Keratinocyte (primary cell): ENCODE results near the gene SEC16A. TPM values are rescaled to one million over a fixed set of nuclear protein-coding genes. Genes with fewer than 3 reads are reported as not detected.
A peak's percentile ranks its signal among the peaks of the same experiment; 100 is the strongest.
"Not testable (repeated sequence)": the region's sequence is repeated elsewhere in the genome, so short reads cannot be mapped to it uniquely, and the experiment has no call there.

Source experiments
- DNase-seq: peaks from one replicate; pipeline ENCODE4 v3.0.0-alpha.2; 2011; ENCODE audit warnings: low read depth, missing footprints, low spot score
- FAIRE-seq: peaks from 2 replicates; lab custom pipeline; 2011; peaks lifted over from hg19 to GRCh38; lab: Jason Lieb, UNC
- H2AFZ ChIP-seq: 2 replicates; pipeline ENCODE4 v1.6.0; 2012; ENCODE audit warnings: low read length, control low read depth, inconsistent platforms; ENCODE audit not compliant: control insufficient read depth
- H3K27ac ChIP-seq: 2 replicates; pipeline ENCODE4 v1.5.1; 2011; ENCODE audit warnings: low read length; ENCODE audit not compliant: control insufficient read depth, insufficient read depth
- H3K27me3 ChIP-seq: 3 replicates; pipeline ENCODE4 v1.6.0; 2011; ENCODE audit warnings: low read length; ENCODE audit not compliant: control insufficient read depth, insufficient read depth; ENCODE audit errors: extremely low read depth
- H3K36me3 ChIP-seq, 2 experiments: 2 replicates in 1 of 2; 3 replicates in 1 of 2; pipeline ENCODE4 v1.5.1; 2011; ENCODE audit warnings: low read length in 2 of 2, mild to moderate bottlenecking in 1 of 2; ENCODE audit not compliant: control insufficient read depth in 2 of 2, insufficient read depth in 2 of 2; ENCODE audit errors: extremely low read depth in 1 of 2
- H3K4me1 ChIP-seq: 3 replicates; pipeline ENCODE4 v1.5.1; 2011; ENCODE audit warnings: low read length; ENCODE audit not compliant: control insufficient read depth, insufficient read depth; ENCODE audit errors: extremely low read depth
- H3K4me2 ChIP-seq: 3 replicates; pipeline ENCODE4 v1.6.0; 2011; ENCODE audit warnings: low read depth, low read length; ENCODE audit not compliant: control insufficient read depth, insufficient read depth; ENCODE audit errors: extremely low read depth
- H3K4me3 ChIP-seq, 3 experiments: fragments of 200-600 bp in 1 of 3; sonication (generic) in 1 of 3; 2 replicates in 2 of 3; 3 replicates in 1 of 3; pipeline ENCODE4 v1.5.1; 2011 to 2016; ENCODE audit warnings: low read length in 3 of 3, mild to moderate bottlenecking in 3 of 3, control low read depth in 2 of 3, inconsistent platforms in 1 of 3, low read depth in 1 of 3, mixed read lengths in 1 of 3, mixed run types in 1 of 3, moderate library complexity in 1 of 3; ENCODE audit not compliant: control insufficient read depth in 2 of 3, insufficient read depth in 2 of 3; ENCODE audit errors: extremely low read depth in 1 of 3
- H3K79me2 ChIP-seq: 2 replicates; pipeline ENCODE4 v1.6.0; 2012; ENCODE audit warnings: low read length; ENCODE audit not compliant: control insufficient read depth, insufficient read depth
- H3K9ac ChIP-seq: 3 replicates; pipeline ENCODE4 v1.6.0; 2011; ENCODE audit warnings: low read length; ENCODE audit not compliant: control insufficient read depth, insufficient read depth; ENCODE audit errors: extremely low read depth
- H3K9me1 ChIP-seq: 3 replicates; pipeline ENCODE4 v1.6.0; 2011; ENCODE audit warnings: low read length; ENCODE audit not compliant: control insufficient read depth, insufficient read depth; ENCODE audit errors: extremely low read depth
- H3K9me3 ChIP-seq: 2 replicates; pipeline ENCODE4 v1.5.1; 2012; ENCODE audit warnings: low read depth, low read length; ENCODE audit not compliant: control insufficient read depth
- H4K20me1 ChIP-seq: 3 replicates; pipeline ENCODE4 v1.6.0; 2011; ENCODE audit warnings: low read length; ENCODE audit not compliant: control insufficient read depth, insufficient read depth; ENCODE audit errors: extremely low read depth
- EZH2 ChIP-seq: IDR thresholded peaks from one replicate; pipeline ENCODE4 v1.6.1; 2012; ENCODE audit warnings: inconsistent platforms, mild to moderate bottlenecking, low read length, moderate library complexity
- dilution Hi-C: fragments of 300-500 bp; cut with MboI; formaldehyde crosslinking; loops from one replicate; pipeline ENCODE4 v1.7.0; 2020; ENCODE audit warnings: low sequenced_read_pairs; ENCODE audit not compliant: extremely low pct_ligation_motif_present
- polyA plus RNA-seq, 5 experiments: library from polyadenylated mRNA; depleted of rRNA in 3 of 5; stranded (reverse) in 3 of 5; stranded (forward) in 1 of 5; unstranded in 1 of 5; fragments of >200 nt; gene quantifications; 1 replicate in 1 of 5; 2 replicates in 3 of 5; 3 replicates in 1 of 5; pipeline versions ENCODE4 v1.2.1 to v1.2.3, GENCODE V29; 2011 to 2012; ENCODE audit warnings: missing spikeins in 2 of 5, low read depth in 1 of 5, low replicate concordance in 1 of 5
- TF ChIP-seq, protein P1 (sequence below), 3 experiments: IDR thresholded peaks in 1 of 3; conservative IDR thresholded peaks in 1 of 3; optimal IDR thresholded peaks in 1 of 3; 2 replicates in 2 of 3; 3 replicates in 1 of 3; pipeline versions ENCODE3 to v1.5.1; 2011; ENCODE audit warnings: low read length in 3 of 3, mild to moderate bottlenecking in 3 of 3, moderate library complexity in 2 of 3, control low read depth in 1 of 3, inconsistent platforms in 1 of 3; ENCODE audit not compliant: insufficient read depth in 2 of 3; ENCODE audit errors: extremely low read depth in 1 of 3

SEC16A gene
- polyA plus RNA-seq, 1 donor (not counting 4 experiments of a cell fraction or from before 2014, with no cell fraction given) = 15.8 TPM

- Histone ChIP-seq H3K4me2 (no peak overlapping the region), H3K4me1 (no peaks in the 10 kb centered on the region), H2AFZ (no peak overlapping the region), H3K79me2 (peaks cover 7% of the 10 kb centered on the region), H3K27ac (no peak overlapping the region), H3K27me3 (no peaks in the 10 kb centered on the region), H3K36me3 (peaks cover 16 to 25% of the 10 kb centered on the region in 2 experiments), H3K9me1 (no peaks in the 10 kb centered on the region), H3K9me3 (no peaks in the 10 kb centered on the region), H4K20me1 (no peaks in the 10 kb centered on the region), H3K4me3 (no peak overlapping the region), H3K9ac (no peak overlapping the region)
- TF ChIP-seq EZH2 = no peak
- TF ChIP-seq, protein P1, sequence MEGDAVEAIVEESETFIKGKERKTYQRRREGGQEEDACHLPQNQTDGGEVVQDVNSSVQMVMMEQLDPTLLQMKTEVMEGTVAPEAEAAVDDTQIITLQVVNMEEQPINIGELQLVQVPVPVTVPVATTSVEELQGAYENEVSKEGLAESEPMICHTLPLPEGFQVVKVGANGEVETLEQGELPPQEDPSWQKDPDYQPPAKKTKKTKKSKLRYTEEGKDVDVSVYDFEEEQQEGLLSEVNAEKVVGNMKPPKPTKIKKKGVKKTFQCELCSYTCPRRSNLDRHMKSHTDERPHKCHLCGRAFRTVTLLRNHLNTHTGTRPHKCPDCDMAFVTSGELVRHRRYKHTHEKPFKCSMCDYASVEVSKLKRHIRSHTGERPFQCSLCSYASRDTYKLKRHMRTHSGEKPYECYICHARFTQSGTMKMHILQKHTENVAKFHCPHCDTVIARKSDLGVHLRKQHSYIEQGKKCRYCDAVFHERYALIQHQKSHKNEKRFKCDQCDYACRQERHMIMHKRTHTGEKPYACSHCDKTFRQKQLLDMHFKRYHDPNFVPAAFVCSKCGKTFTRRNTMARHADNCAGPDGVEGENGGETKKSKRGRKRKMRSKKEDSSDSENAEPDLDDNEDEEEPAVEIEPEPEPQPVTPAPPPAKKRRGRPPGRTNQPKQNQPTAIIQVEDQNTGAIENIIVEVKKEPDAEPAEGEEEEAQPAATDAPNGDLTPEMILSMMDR (optimal IDR thresholded peaks at IDR 0.05 in 1 of 3, IDR thresholded peaks at IDR 0.05 in 1 of 3, conservative IDR thresholded peaks at IDR 0.05 in 1 of 3; ENCODE audit: extremely low read depth in 1 of 3, insufficient read depth in 2 of 3, low read length in 3 of 3) = no peak
- dilution Hi-C loops = no loop called here
- no peak for DNase-seq
- FAIRE-seq = no peak
Observed at GRCh38 chr9:136429075-136429628, 53.7 kb downstream of the SEC16A start.

- DNase-seq (no peak), FAIRE-seq (peak; percentile 63)
- Histone ChIP-seq H2AFZ (no peak overlapping the region), H3K9me1 (no peaks in the 10 kb centered on the region), H3K4me1 (no peaks in the 10 kb centered on the region), H3K36me3 (peaks cover 17 to 25% of the 10 kb centered on the region in 2 experiments), H4K20me1 (no peaks in the 10 kb centered on the region), H3K79me2 (no peaks in the 10 kb centered on the region), H3K4me3 (no peak overlapping the region), H3K27ac (peak overlapping the region; percentile 67), H3K4me2 (no peak overlapping the region), H3K9ac (peak overlapping the region; percentile 4), H3K9me3 (no peaks in the 10 kb centered on the region), H3K27me3 (no peaks in the 10 kb centered on the region)
- dilution Hi-C loops = no loop called here
- no peak for TF ChIP-seq EZH2
- TF ChIP-seq, protein P1 (optimal IDR thresholded peaks at IDR 0.05 in 1 of 3, IDR thresholded peaks at IDR 0.05 in 1 of 3, conservative IDR thresholded peaks at IDR 0.05 in 1 of 3; ENCODE audit: extremely low read depth in 1 of 3, insufficient read depth in 2 of 3, low read length in 3 of 3) = no peak
Observed at GRCh38 chr9:136426787-136427186, 56.1 kb downstream of the SEC16A start.

GRCh38 chr9:136425367-136425766, 57.5 kb downstream of the SEC16A start:
- H3K36me3 ChIP-seq = peaks cover 22 to 26% of the 10 kb centered on the region in 2 experiments
- not testable (repeated sequence) for H3K27ac ChIP-seq, FAIRE-seq

More at GRCh38 chr9:136425367-136425766, 57.5 kb downstream of the SEC16A start:
- H2AFZ ChIP-seq, DNase-seq, H3K4me3 ChIP-seq, H3K4me1 ChIP-seq, H3K9ac ChIP-seq, H3K9me3 ChIP-seq, H3K4me2 ChIP-seq, H3K27me3 ChIP-seq, dilution Hi-C loops, H3K79me2 ChIP-seq, H4K20me1 ChIP-seq, H3K9me1 ChIP-seq: not testable (repeated sequence)
